ENCODE data around the gene FBXO8. TPM values are rescaled to one million over a fixed set of nuclear protein-coding genes. Genes with fewer than 3 reads are reported as not detected.

Gene FBXO8
- total RNA-seq, 1 donor from 2014 or later: 12.6 TPM

DNA sequence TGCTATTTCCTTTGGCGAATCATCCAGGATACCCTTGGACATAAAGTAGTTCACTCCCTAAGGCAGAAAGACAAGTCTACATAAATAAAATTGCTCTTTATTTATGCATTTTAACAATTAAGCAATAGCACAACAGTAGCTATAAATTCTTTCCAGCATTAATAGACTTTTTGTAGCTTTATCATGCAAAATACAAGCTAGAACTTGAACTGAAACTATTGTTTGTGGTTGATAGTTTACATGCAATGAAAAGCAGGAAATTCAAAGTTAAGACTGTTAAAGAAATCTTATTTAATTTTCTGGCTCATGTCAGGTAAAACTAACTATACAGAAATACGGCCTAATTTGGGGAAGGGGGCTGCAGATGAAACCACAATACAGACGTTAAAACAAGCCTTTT is 42.3 kb downstream of the FBXO8 start:
- Mint-ChIP-seq H3K4me1 (no peaks in the 10 kb centered on the region), H3K36me3 (ENCODE audit: low read depth) (no peaks in the 10 kb centered on the region), H3K4me3 (no peak overlapping the region), H3K27ac (ENCODE audit: unreplicated experiment) (peak overlapping the region; percentile 12), H3K9me3 (no peaks in the 10 kb centered on the region), H3K27me3 (ENCODE audit: low read depth) (no peaks in the 10 kb centered on the region)
- TF ChIP-seq, protein P1, sequence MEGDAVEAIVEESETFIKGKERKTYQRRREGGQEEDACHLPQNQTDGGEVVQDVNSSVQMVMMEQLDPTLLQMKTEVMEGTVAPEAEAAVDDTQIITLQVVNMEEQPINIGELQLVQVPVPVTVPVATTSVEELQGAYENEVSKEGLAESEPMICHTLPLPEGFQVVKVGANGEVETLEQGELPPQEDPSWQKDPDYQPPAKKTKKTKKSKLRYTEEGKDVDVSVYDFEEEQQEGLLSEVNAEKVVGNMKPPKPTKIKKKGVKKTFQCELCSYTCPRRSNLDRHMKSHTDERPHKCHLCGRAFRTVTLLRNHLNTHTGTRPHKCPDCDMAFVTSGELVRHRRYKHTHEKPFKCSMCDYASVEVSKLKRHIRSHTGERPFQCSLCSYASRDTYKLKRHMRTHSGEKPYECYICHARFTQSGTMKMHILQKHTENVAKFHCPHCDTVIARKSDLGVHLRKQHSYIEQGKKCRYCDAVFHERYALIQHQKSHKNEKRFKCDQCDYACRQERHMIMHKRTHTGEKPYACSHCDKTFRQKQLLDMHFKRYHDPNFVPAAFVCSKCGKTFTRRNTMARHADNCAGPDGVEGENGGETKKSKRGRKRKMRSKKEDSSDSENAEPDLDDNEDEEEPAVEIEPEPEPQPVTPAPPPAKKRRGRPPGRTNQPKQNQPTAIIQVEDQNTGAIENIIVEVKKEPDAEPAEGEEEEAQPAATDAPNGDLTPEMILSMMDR (conservative IDR thresholded peaks at IDR 0.05): no peak
- DNase-seq (ENCODE audit: low read depth, low spot score): no peak

DNA sequence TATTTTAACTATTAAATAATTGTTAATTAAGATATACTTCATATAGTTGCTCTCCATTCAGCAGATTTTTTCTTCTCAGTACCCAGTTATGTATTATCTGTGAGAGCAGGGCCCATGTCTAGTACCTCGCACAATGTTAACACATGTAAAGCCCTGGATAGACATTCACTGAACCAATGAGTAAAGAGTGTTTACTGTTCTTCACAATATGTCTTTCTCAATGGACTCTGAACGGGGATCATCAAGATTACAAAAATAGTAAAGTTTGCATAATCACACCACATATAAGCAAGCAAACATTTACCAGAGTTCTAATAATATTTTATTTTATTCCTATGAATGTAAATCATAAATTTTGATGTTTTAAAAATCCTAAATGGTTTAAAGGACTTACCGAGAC is 47.1 kb downstream of the FBXO8 start:
- no peaks in the 10 kb centered on the region for H3K4me1 Mint-ChIP-seq
- H3K36me3 Mint-ChIP-seq (ENCODE audit: low read depth): no peaks in the 10 kb centered on the region
- H3K27ac Mint-ChIP-seq (ENCODE audit: unreplicated experiment): no peak overlapping the region
- no peak for DNase-seq (ENCODE audit: low read depth, low spot score)
- H3K27me3 Mint-ChIP-seq (ENCODE audit: low read depth): no peaks in the 10 kb centered on the region
- H3K4me3 Mint-ChIP-seq: no peak overlapping the region
- TF ChIP-seq, protein P1 (conservative IDR thresholded peaks at IDR 0.05): no peak
- no peaks in the 10 kb centered on the region for H3K9me3 Mint-ChIP-seq

DNA sequence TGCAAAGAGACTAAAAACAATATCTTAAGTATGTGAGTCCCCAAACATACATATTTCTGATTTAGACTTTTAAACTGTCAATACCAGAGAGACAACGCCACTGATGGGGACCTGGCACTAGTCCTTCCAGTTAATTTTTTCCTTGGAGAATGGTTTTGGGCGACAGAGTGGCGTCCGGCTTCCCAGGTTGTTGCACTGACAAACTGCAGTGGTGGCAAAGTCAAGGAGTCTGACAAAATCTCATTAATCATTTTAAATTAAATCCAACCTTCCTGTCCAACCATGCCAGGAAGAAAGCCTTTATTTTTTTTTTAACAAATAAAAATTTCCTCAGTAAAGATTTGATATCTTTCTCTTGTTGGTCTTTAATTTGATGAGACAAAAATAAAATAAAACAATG is 52.8 kb downstream of the FBXO8 start:
- peaks cover 44% of the 10 kb centered on the region for H3K27me3 Mint-ChIP-seq (ENCODE audit: low read depth)
- no peak overlapping the region for H3K4me3 Mint-ChIP-seq
- no peaks in the 10 kb centered on the region for H3K36me3 Mint-ChIP-seq (ENCODE audit: low read depth)

DNA sequence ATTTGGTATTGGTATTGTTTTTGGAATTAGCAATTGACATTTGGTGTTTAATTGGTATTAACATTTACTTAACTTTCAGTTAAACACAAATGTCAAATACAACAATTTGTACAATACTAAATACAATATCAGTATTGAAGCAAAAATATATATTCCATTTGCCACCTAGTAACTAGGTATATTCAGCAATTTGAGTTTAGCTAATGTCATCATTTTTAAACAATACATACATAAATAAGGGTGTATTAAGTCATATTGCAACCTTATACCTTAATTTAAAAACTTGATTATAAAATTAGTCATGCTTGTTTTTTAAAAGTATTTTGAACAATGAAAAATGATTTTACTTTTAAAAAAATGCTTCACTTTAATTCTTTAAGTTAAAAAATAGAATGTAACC is 53.3 kb downstream of the FBXO8 start:
- Mint-ChIP-seq H3K4me3 (no peak overlapping the region), H3K27ac (ENCODE audit: unreplicated experiment) (no peak overlapping the region), H3K9me3 (no peaks in the 10 kb centered on the region), H3K36me3 (ENCODE audit: low read depth) (no peaks in the 10 kb centered on the region), H3K27me3 (ENCODE audit: low read depth) (peaks cover 49% of the 10 kb centered on the region), H3K4me1 (no peaks in the 10 kb centered on the region)
- DNase-seq (ENCODE audit: low read depth, low spot score): no peak
- TF ChIP-seq, protein P1 (conservative IDR thresholded peaks at IDR 0.05): no peak

More for the DNA sequence above, 52.8 kb downstream of the FBXO8 start:
- DNase-seq (ENCODE audit: low read depth, low spot score): no peak
- TF ChIP-seq, protein P1 (conservative IDR thresholded peaks at IDR 0.05): no peak
- no peaks in the 10 kb centered on the region for H3K9me3 Mint-ChIP-seq
- no peaks in the 10 kb centered on the region for H3K4me1 Mint-ChIP-seq
- H3K27ac Mint-ChIP-seq (ENCODE audit: unreplicated experiment): no peak overlapping the region

- Mint-ChIP-seq H3K4me3 (no peak overlapping the region), H3K27ac (ENCODE audit: unreplicated experiment) (no peak overlapping the region), H3K36me3 (ENCODE audit: low read depth) (no peaks in the 10 kb centered on the region), H3K9me3 (no peaks in the 10 kb centered on the region), H3K4me1 (no peaks in the 10 kb centered on the region), H3K27me3 (ENCODE audit: low read depth) (peaks cover 54% of the 10 kb centered on the region)
- TF ChIP-seq, protein P1 (conservative IDR thresholded peaks at IDR 0.05): no peak
- no peak for DNase-seq (ENCODE audit: low read depth, low spot score)
Measured at GRCh38 chr4:174228988-174229387, 54.5 kb downstream of the FBXO8 start.

Measured in neural crest cell (in vitro differentiated cells).